Lower leg skin (tissue), 3 donors: ENCODE measurements around the gene WDR27.

Experiments used
- CTCF ChIP-seq, 3 donors: fragments of 450-650 bp; IDR thresholded peaks; one replicate each; pipeline ENCODE4 v1.5.1; 2016; ENCODE audit warnings: antibody characterized with exemption in 3 of 3, mild to moderate bottlenecking in 3 of 3, moderate library complexity in 2 of 3
- POLR2A ChIP-seq, 2 donors: fragments of 450-650 bp; IDR thresholded peaks; one replicate each; pipeline ENCODE4 v1.6.1; 2016 to 2017; ENCODE audit warnings: antibody characterized with exemption in 2 of 2, mild to moderate bottlenecking in 1 of 2, moderate library complexity in 1 of 2

GRCh38 chr6:169577974-169578373 is 123.9 kb downstream of the WDR27 start:
- TF ChIP-seq CTCF (IDR thresholded peaks at IDR 0.05) (no peak), POLR2A (IDR thresholded peaks at IDR 0.05) (no peak)
